CD4-positive, alpha-beta T cell treated with Interleukin-10 for 1 hour (primary cell): ENCODE measurements around the gene SYNDIG1.

Source experiments
- DNase-seq: peaks from one replicate; pipeline ENCODE4 v3.0.0-alpha.2; 2020

Gene SYNDIG1

GRCh38 chr20:24574307-24574706 lies 104.9 kb downstream of the SYNDIG1 start:
- DNase-seq = no peak

GRCh38 chr20:24574797-24575196 lies 105.4 kb downstream of the SYNDIG1 start:
- DNase-seq = no peak

DNA sequence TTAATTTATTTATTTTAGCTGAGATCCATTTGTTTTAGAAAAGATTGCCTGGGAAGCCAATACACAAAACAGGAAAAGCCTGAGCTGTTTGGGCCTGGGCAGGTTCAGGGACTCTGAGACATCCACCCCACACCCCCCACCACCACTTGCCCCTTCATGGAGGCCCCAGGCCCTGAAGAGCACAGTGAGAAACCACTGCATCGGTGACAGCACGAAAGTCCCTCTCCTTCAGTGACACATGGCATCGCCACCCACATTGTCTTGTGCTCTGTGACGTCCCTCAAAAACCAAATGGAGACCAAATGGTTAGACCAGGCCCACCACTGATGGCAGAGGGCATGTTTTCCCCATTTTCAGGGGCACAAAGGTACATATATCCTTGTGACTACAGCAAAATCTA lies 106.4 kb downstream of the SYNDIG1 start:
- no peak for DNase-seq

DNA sequence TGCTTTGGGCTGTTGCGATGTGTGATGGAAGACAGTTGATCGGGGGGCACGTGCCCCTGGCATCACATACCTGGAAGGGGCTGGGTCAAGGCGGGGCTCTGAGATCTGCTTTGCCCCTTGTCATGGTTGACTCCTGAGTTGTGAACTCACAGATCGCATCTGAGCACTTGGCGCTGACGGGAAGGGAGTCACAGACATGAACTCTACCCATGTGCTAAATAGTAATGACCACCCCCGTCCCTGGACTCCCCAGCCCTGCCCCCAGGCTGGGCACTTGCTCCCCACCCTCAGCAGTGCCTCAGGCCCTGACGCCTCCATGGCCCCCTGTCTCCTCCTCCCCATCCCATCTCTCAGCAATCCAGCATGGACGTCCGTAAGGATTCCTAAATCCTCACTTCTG lies 107.0 kb downstream of the SYNDIG1 start:
- no peak for DNase-seq

DNA sequence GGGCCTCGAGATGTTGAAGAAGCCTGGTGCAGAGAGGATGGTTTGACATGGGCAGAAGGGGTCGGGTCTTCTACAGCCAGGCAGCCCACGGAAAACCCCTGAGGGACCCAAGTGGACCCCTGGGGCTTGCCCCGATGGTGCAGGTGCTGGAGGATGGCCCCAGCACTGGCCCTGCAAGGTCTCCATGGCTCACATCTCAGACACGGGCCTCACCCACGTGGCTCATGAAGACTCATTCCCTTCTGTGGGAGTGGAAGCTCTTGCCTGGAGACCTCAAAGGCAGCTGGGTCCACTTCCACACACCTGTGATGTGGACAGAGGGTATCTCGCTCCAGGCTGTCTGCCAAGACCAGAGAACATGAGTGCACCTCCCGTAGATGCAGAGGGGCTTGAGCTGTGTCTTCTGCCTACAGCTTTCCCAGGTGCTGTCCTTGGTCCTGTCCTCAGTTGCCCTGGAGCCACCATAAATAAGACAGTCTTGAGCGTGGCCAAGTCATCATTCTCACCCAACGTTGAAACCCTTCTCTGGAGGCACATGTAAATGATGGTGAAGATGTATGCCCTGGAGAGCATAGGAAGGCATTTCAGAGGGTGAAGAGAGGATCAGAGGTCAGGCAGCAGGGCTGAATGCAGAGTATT lies 108.0 kb downstream of the SYNDIG1 start:
- DNase-seq = no peak

GRCh38 chr20:24578567-24579415 lies 109.4 kb downstream of the SYNDIG1 start:
- no peak for DNase-seq

DNA sequence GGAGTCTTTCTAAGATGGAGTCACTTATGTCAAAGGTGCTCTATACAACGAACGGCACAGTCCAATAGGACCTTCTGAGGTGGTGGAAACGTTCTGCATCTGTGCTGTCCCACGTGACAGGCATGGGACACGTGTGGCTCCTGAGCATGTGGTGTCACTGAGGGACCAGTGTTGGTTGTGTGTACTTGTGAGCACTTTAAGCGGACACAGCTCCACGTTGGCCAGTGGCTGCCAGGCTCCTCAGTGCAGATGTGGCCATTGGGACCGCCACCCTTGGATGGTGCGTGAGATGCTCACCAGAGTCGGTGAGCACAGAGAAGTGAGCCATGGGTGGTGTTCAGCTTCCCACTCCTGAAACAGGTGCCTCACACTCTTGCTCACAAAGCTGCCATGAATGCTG lies 110.0 kb downstream of the SYNDIG1 start:
- DNase-seq = no peak

- no peak for DNase-seq
Measured at GRCh38 chr20:24580006-24580405, 110.6 kb downstream of the SYNDIG1 start.

DNA sequence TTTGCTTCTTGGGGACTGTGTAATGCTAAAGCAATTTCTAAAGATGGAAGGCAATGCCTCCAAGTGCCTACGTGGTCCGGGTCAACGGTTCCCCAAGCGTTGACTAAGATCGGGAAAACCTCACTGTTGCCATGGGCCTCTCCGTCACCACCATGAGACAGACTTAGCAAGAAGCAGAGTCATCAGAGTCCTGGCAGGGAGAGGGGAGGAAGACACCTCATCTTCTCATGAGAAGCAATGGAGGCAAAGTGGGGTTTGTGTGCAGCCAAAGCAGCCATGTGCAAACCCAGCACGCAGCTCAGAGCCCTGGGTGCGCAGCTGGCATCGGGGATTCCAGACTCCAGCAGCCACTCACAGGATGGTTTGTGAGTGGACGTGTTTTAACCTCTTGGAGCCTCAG lies 111.4 kb downstream of the SYNDIG1 start:
- no peak for DNase-seq

- no peak for DNase-seq
Measured at GRCh38 chr20:24581443-24582170, 112.2 kb downstream of the SYNDIG1 start.

DNA sequence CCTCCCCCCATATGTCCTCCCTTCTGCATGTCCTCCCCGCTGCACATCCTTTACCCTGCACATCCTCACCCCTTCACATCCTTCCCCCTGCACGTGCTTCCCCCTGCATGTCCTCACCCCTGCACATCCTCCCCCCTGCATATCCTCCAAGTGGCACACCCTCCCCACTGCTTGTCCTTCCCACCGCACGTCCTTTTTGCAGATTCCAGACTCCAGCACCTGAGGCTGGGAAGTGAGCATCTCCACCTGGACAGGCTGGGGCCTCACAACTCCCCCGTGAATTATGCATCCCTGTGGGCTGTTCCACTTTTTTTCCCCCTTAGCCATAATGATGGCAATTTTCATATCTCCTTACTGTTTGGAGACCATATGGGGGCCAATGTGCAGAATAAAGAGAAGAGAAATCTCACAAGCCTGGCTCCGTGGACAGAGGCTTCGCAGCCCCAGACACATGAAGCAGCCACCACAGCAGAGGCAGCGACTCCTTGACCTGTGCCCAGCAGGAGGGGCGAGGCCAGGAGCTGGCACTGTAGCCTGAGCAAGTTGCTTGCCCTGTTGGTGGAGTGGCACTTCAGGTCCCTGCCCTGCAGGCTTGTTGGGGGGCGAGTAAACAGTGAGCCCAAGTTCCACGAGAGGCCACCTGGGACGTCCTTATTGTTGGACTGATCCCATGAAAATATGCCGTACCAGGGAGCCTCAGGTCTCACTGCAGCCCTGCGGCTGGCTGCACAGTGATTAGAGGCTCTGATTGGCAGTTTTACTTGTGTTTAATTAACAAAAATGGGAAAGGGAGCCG lies 113.1 kb downstream of the SYNDIG1 start:
- no peak for DNase-seq

GRCh38 chr20:24583169-24583792 lies 113.9 kb downstream of the SYNDIG1 start:
- DNase-seq = no peak

GRCh38 chr20:24584078-24584477 lies 114.6 kb downstream of the SYNDIG1 start:
- no peak for DNase-seq

DNA sequence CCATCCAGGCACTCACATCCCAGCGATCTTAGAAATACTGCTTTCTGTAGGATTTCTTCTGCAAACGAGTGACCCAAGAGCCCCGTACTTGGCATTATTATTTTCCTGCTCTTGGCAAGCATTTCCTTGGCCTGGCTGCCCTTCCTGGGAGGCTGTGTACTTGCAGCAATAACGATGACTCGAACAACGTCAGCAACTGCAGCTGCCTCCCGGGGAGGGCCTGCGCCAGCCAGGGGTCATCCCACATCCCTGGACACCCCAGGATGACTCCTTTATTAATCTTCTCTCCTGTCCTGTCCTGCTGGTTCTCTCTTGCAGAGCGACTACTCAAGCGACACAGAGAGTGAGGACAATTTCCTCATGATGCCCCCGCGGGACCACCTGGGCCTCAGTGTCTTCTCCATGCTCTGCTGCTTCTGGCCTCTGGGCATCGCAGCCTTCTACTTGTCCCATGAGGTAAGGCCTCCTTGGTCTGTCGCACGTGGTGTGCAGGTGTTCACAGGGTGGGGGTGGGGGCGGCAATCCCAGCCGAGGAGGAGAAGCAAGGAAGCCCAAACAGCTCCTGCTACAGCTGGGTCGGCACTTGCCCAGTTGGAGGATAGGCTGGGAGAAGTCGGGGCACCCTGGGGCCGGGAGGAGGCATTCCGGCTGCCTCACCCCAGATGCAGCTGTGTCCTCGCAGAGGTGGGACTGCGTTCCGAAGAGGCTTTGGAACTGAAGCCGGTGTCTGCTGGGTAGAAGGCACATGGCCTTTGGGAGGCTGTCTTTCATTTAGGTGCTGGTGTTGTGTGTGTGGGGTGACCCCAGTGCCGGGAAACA lies 115.3 kb downstream of the SYNDIG1 start:
- DNase-seq = no peak

DNA sequence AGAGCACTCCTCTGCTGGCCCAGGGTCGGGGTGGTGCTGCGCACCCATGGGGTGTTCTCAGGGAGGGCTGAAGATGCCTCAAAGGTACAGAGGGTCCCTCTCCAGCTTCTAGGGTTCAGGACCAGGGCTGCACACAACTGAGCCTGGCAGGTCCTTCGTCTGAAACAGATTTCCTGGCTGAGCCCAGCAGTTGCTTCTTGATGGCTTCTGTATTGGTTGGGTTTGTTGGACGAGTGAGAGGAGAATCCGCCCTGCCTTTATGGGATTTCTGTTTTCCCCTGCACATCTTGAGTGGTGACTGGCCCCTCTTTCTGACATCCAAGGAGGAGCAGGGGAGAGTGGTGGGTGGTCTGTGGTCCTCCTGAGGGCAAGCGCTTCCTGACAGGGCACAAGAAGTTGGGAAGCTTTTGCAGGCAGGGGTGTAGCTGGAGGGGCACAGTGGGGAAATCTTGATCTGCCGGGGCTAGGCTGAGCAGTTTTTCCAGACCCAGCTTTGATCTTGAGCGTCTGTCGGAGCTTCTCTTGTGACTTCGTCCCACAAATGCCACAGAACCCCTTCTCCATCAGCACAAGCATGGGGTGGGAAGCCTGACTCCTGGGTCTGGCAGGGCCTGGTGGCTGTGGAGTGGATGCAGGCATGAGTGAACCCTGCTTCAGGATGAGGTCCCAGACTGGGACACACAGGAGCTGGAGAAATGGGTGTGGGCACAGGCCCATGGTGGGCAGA lies 116.5 kb downstream of the SYNDIG1 start:
- DNase-seq = no peak

GRCh38 chr20:24586523-24586840 lies 117.1 kb downstream of the SYNDIG1 start:
- no peak for DNase-seq

DNA sequence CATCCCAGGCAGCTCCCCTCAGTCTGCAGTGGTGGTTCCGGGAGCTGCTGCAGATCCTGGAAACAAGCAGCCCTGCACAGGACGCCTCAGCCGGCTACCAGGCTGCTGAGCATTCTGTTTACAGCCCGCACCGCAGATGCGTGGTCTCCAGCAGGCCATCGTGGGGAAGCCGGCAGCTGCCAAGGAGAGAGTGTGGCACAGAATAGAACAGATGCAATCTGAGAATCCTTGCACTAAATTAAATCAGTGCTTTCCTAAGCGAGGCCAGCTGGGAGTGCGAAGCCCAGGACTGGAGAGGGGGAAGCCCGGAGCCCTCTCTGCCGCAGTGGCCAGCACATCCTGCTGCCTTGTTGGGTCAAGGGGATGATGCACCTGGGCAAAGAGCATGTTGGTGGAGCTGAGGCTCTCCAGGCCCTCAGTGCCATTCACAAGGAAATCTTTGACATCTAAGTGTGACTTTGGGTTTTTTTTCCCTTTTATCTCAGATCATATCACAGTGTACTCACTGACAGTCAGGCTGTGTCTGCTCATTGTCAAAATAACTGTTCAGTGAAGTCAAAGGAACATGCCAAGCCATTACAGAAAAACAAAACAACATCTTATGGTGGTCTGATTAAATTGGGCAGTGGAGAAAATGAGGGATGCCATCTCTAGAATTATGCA lies 118.1 kb downstream of the SYNDIG1 start:
- no peak for DNase-seq

GRCh38 chr20:24588047-24588635 lies 118.7 kb downstream of the SYNDIG1 start:
- DNase-seq = no peak

DNA sequence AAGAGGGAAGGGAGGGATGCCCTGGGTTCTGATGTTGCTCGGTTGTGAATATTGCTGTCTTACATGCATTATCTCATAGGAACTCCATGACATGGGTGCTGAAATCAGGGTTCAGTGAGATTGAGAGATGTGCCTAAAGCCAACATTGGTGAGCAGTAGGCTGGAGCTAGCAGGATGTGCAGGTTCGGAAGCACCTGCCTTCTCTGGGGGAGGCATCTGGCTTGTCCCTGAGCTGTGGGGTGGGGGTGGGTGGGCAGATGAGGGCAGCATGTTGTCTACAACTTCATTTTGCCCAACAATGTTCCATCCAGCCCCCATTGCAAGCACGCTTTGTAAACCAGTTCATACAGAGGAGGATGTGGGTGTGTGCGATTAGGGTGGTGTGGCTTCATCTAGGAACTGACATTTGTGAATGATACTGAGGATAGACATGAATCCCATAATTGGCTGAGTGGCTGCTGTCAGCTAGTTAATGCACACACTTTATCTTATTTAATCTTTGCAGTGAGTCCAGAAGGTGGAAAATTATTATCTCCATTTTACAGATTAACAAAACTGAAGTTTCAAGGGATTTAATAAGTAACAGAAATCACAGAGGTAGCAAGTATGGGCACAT lies 119.4 kb downstream of the SYNDIG1 start:
- no peak for DNase-seq

GRCh38 chr20:24589381-24589780 lies 120.0 kb downstream of the SYNDIG1 start:
- DNase-seq = no peak
